GM18873 (cell line): ENCODE results near the gene PSMB7.

Source experiments
- ATAC-seq: cut with Tn5 transposase; IDR thresholded peaks from one replicate; pipeline ENCODE4 v1.9.1; 2021; ENCODE audit warnings: mild to moderate bottlenecking, moderate library complexity, moderate number of reproducible peaks; ENCODE audit not compliant: unreplicated experiment, low FRiP score

PSMB7 gene

GRCh38 chr9:124348363-124348762, 66.9 kb downstream of the PSMB7 start:
- ATAC-seq, result no peak

- ATAC-seq, result no peak
Measured at GRCh38 chr9:124347968-124348358, 67.3 kb downstream of the PSMB7 start.

- ATAC-seq, result no peak
Measured at GRCh38 chr9:124347206-124347967, 67.9 kb downstream of the PSMB7 start.

GRCh38 chr9:124346347-124347163, 68.7 kb downstream of the PSMB7 start:
- no peak for ATAC-seq

- no peak for ATAC-seq
Measured at GRCh38 chr9:124345751-124346281, 69.4 kb downstream of the PSMB7 start.

- no peak for ATAC-seq
Measured at GRCh38 chr9:124345063-124345462, 70.2 kb downstream of the PSMB7 start.

- ATAC-seq, result no peak
Measured at GRCh38 chr9:124344291-124345050, 70.8 kb downstream of the PSMB7 start.

GRCh38 chr9:124343533-124344290, 71.5 kb downstream of the PSMB7 start:
- no peak for ATAC-seq

- ATAC-seq, result no peak
Measured at GRCh38 chr9:124342776-124343485, 72.3 kb downstream of the PSMB7 start.

GRCh38 chr9:124342402-124342775, 72.9 kb downstream of the PSMB7 start:
- ATAC-seq, result no peak

GRCh38 chr9:124341455-124342170, 73.6 kb downstream of the PSMB7 start:
- ATAC-seq, result no peak

- no peak for ATAC-seq
Measured at GRCh38 chr9:124340219-124341069, 74.8 kb downstream of the PSMB7 start.

- ATAC-seq, result no peak
Measured at GRCh38 chr9:124339603-124340146, 75.6 kb downstream of the PSMB7 start.

- no peak for ATAC-seq
Measured at GRCh38 chr9:124337562-124337961, 77.7 kb downstream of the PSMB7 start.

- no peak for ATAC-seq
Measured at GRCh38 chr9:124335320-124335707, 79.9 kb downstream of the PSMB7 start.

- ATAC-seq, result no peak
Measured at GRCh38 chr9:124334568-124335319, 80.5 kb downstream of the PSMB7 start.

GRCh38 chr9:124333203-124333579, 82.1 kb downstream of the PSMB7 start:
- no peak for ATAC-seq
